Body of pancreas (tissue), 4 donors: ENCODE data around the gene TICAM2.

Source experiments
- POLR2A ChIP-seq, 3 donors: fragments of 450-650 bp; IDR thresholded peaks; one replicate each; pipeline ENCODE4 v1.6.1; 2016; ENCODE audit warnings: antibody characterized with exemption in 3 of 3, mild to moderate bottlenecking in 2 of 3
- TF ChIP-seq, protein P1 (sequence below), 7 experiments: fragments of 450-650 bp in 4 of 7; fragments of 200-600 bp in 3 of 7; sonication (generic) in 3 of 7; IDR thresholded peaks; one replicate each; pipeline ENCODE4 v1.5.1; 2016 to 2019; ENCODE audit warnings: antibody characterized with exemption in 7 of 7

DNA sequence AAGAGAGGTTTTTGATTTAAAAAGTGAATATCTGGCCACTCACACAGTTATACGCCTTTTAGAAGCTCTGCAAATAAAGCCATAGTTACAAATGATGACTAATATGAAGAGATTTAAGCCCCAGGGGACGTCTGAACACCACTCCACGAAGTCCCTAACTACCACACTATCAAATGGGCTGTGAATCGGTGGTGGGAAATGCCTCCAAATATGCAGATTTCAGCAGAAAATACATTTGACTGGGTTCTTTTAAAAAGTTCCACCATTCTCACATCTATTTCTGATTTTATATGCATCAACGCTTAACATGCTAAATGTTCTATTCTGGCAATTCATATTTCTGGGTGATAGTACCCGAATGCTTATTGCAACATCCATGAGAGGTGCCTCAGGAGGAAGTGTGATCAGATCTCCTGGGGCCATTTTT lies 22.5 kb downstream of the TICAM2 start:
- TF ChIP-seq, protein P1, sequence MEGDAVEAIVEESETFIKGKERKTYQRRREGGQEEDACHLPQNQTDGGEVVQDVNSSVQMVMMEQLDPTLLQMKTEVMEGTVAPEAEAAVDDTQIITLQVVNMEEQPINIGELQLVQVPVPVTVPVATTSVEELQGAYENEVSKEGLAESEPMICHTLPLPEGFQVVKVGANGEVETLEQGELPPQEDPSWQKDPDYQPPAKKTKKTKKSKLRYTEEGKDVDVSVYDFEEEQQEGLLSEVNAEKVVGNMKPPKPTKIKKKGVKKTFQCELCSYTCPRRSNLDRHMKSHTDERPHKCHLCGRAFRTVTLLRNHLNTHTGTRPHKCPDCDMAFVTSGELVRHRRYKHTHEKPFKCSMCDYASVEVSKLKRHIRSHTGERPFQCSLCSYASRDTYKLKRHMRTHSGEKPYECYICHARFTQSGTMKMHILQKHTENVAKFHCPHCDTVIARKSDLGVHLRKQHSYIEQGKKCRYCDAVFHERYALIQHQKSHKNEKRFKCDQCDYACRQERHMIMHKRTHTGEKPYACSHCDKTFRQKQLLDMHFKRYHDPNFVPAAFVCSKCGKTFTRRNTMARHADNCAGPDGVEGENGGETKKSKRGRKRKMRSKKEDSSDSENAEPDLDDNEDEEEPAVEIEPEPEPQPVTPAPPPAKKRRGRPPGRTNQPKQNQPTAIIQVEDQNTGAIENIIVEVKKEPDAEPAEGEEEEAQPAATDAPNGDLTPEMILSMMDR (IDR thresholded peaks at IDR 0.05): no peak
- no peak for TF ChIP-seq POLR2A (IDR thresholded peaks at IDR 0.05)
